Transverse colon (tissue), 4 donors: ENCODE measurements around the gene PRKG1. TPM values are rescaled to one million over a fixed set of nuclear protein-coding genes. Genes with fewer than 3 reads are reported as not detected.
"Not testable (repeated sequence)": the region's sequence is repeated elsewhere in the genome, so short reads cannot be mapped to it uniquely, and the experiment has no call there.

Experiments used
- DNase-seq: peaks from one replicate; pipeline ENCODE4 v3.0.0-alpha.2; 2019
- H3K27ac ChIP-seq, 4 donors: fragments of 200-600 bp; sonication (generic); 2 replicates each; pipeline ENCODE4 v1.5.1; 2016 to 2018; ENCODE audit warnings: inconsistent platforms in 4 of 4
- H3K27me3 ChIP-seq: fragments of 200-600 bp; sonication (generic); 2 replicates; pipeline ENCODE4 v1.5.1; 2017; ENCODE audit warnings: inconsistent platforms
- H3K36me3 ChIP-seq, 4 donors: fragments of 200-600 bp; sonication (generic); 2 replicates each; pipeline ENCODE4 v1.5.1; 2017 to 2019; ENCODE audit warnings: inconsistent platforms in 4 of 4
- H3K4me1 ChIP-seq, 4 donors: fragments of 200-600 bp; sonication (generic); 2 replicates each; pipeline ENCODE4 v1.5.1; 2017 to 2020; ENCODE audit warnings: inconsistent platforms in 4 of 4
- H3K4me3 ChIP-seq, 4 donors: fragments of 200-600 bp; sonication (generic); 1 replicate in 1 of 4; 2 replicates in 3 of 4; pipeline versions ENCODE4 v1.5.1 to v1.6.1; 2017 to 2019; ENCODE audit warnings: inconsistent platforms in 4 of 4
- H3K9me3 ChIP-seq, 2 donors: fragments of 200-600 bp; sonication (generic); 2 replicates each; pipeline ENCODE4 v1.5.1; 2017 to 2019; ENCODE audit warnings: inconsistent platforms in 2 of 2
- EP300 ChIP-seq: sonication (generic); formaldehyde crosslinking; IDR thresholded peaks from one replicate; pipeline ENCODE4 v1.6.1; 2017; ENCODE audit warnings: antibody characterized with exemption, low read depth
- POLR2A ChIP-seq: fragments of 450-650 bp; IDR thresholded peaks from one replicate; pipeline ENCODE4 v1.6.1; 2016; ENCODE audit warnings: antibody characterized with exemption, mild to moderate bottlenecking, moderate library complexity
- POLR2AphosphoS5 ChIP-seq, 3 donors: sonication (generic); formaldehyde crosslinking; IDR thresholded peaks; one replicate each; pipeline ENCODE4 v1.6.1; 2016; ENCODE audit warnings: antibody characterized with exemption in 3 of 3
- WGBS, 2 donors: methylation state at CpG; one replicate each; pipeline ENCODE4 v1.1.5; 2018; ENCODE audit warnings: low coverage in 1 of 2; 5-methylcytosine and 5-hydroxymethylcytosine counted together
- in situ Hi-C, 4 donors: fragments of 200-750 bp; cut with MboI; loops; one replicate each; pipeline versions ENCODE4 v1.15.0 to v1.15.1; 2017; ENCODE audit warnings: low sequenced_read_pairs in 3 of 4, low pct_ligation_motif_present in 1 of 4, low pct_unique_long_range_greater_than_20kb in 1 of 4
- intact Hi-C: fragments of 100-400 bp; cut with DNase I; formaldehyde crosslinking; loops from one replicate; pipeline ENCODE4 v1.15.1; 2023; ENCODE audit warnings: low total_unique reads
- total RNA-seq, 4 donors: library from RNA; depleted of rRNA; stranded (reverse); fragments of >200 nt; gene quantifications; one replicate each; pipeline ENCODE4 v1.1.0, GENCODE V29; 2016
- TF ChIP-seq, protein P1 (sequence below), 5 experiments: fragments of 200-600 bp in 3 of 5; fragments of 450-650 bp in 2 of 5; sonication (generic) in 3 of 5; IDR thresholded peaks; 1 replicate in 2 of 5; 2 replicates in 3 of 5; pipeline ENCODE4 v1.5.1; 2016 to 2017; ENCODE audit warnings: antibody characterized with exemption in 5 of 5, inconsistent platforms in 3 of 5, mild to moderate bottlenecking in 2 of 5, moderate library complexity in 1 of 5

PRKG1 gene
- total RNA-seq, 4 donors from 2014 or later, result 17.6 to 30.6 (median 26.9) TPM

DNA sequence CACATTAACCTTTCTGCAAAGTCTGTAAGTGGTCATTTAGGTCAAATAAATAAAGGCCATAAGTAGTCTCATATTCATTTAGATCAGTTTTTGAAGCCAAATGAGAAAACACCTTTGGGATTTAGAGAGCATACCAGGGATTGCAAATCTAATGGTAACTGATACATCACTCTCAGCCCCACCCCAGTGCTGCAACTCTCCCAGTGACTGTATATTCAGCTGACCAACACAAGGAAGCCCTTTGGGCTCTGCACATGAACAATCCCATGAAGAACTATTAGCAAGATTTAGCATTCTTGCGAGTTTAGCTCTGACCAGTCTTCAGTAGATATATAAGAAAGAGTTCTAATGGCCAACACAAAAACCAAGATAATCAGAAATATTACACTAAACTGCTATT is 372.8 kb downstream of the PRKG1 start:
- Histone ChIP-seq H3K4me1 (no peaks in the 10 kb centered on the region), H3K27me3 (no peaks in the 10 kb centered on the region), H3K36me3 (no peaks in the 10 kb centered on the region), H3K9me3 (no peaks in the 10 kb centered on the region), H3K27ac (no peak overlapping the region), H3K4me3 (no peak overlapping the region)
- intact Hi-C loops (no loop called here), in situ Hi-C loops (loop anchor here in 1 of 4 donors (25.0 kb wide), 1 partner anchor 515 kb away; no protein-coding TSS in a partner anchor)
- DNase-seq, result no peak
- WGBS, 2 donors, result 63 to 89% methylated on average over 1 of the region's 1 CpG
- TF ChIP-seq EP300, result no peak
- TF ChIP-seq, protein P1, sequence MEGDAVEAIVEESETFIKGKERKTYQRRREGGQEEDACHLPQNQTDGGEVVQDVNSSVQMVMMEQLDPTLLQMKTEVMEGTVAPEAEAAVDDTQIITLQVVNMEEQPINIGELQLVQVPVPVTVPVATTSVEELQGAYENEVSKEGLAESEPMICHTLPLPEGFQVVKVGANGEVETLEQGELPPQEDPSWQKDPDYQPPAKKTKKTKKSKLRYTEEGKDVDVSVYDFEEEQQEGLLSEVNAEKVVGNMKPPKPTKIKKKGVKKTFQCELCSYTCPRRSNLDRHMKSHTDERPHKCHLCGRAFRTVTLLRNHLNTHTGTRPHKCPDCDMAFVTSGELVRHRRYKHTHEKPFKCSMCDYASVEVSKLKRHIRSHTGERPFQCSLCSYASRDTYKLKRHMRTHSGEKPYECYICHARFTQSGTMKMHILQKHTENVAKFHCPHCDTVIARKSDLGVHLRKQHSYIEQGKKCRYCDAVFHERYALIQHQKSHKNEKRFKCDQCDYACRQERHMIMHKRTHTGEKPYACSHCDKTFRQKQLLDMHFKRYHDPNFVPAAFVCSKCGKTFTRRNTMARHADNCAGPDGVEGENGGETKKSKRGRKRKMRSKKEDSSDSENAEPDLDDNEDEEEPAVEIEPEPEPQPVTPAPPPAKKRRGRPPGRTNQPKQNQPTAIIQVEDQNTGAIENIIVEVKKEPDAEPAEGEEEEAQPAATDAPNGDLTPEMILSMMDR (IDR thresholded peaks at IDR 0.05), result no peak
- no peak for TF ChIP-seq POLR2A
- no peak for TF ChIP-seq POLR2AphosphoS5 (IDR thresholded peaks at IDR 0.05)

DNA sequence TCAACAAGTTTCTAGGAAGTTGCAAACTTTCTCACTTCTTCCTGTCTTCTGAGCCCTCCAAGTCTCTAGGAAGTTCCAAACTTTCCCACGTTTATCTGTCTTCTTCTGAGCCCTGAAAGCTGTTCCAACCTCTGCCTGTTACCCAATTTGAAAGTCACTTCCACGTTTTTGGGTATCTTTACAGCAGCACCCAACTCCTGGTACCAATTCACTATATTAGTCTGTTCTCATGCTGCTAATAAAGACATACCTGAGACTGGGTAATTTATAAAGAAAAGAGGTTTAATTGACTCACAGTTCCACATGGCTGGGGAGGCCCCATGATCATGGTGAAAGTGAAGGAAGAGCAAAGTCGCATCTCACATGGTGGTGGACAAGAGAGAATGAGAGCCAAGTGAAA is 381.5 kb downstream of the PRKG1 start:
- H3K36me3 ChIP-seq, intact Hi-C loops, H3K9me3 ChIP-seq, DNase-seq, H3K4me1 ChIP-seq, H3K4me3 ChIP-seq, in situ Hi-C loops, H3K27me3 ChIP-seq, H3K27ac ChIP-seq: not testable (repeated sequence)
- WGBS, 2 donors, result 77 to 90% methylated on average over 3 of the region's 3 CpGs

DNA sequence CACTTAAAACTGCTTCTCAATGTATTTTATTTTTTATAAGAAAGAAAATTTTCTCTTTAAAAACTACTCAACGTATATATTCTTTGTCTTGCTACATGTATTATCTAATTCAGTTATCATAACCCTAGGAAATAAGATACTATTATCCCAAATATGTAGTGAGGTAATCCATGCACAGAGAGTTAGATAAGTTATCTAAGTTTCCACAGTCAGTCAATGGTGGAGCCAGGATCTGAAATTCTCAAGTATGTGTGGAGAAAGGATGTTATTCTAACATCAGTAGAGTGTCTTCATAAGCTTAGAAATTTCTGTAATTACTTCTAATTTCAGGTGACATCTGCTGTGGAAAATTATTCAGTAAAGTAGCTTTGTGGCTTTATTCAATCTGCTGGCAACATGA is 385.2 kb downstream of the PRKG1 start:
- Histone ChIP-seq H3K9me3 (peaks cover 0 to under 1% of the 10 kb centered on the region in 2 donors), H3K36me3 (no peaks in the 10 kb centered on the region), H3K4me3 (no peak overlapping the region), H3K27ac (no peak overlapping the region), H3K27me3 (no peaks in the 10 kb centered on the region), H3K4me1 (peaks cover 0 to 13% (median 4%) of the 10 kb centered on the region in 4 donors)
- no peak for DNase-seq
- in situ Hi-C loops, result no loop called here
- 80 to 92% methylated on average over 1 of the region's 1 CpG for WGBS, 2 donors
- intact Hi-C loops, result no loop called here
- TF ChIP-seq, protein P1 (IDR thresholded peaks at IDR 0.05), result no peak
- TF ChIP-seq POLR2A, result no peak
- TF ChIP-seq EP300, result no peak
- TF ChIP-seq POLR2AphosphoS5 (IDR thresholded peaks at IDR 0.05), result no peak

DNA sequence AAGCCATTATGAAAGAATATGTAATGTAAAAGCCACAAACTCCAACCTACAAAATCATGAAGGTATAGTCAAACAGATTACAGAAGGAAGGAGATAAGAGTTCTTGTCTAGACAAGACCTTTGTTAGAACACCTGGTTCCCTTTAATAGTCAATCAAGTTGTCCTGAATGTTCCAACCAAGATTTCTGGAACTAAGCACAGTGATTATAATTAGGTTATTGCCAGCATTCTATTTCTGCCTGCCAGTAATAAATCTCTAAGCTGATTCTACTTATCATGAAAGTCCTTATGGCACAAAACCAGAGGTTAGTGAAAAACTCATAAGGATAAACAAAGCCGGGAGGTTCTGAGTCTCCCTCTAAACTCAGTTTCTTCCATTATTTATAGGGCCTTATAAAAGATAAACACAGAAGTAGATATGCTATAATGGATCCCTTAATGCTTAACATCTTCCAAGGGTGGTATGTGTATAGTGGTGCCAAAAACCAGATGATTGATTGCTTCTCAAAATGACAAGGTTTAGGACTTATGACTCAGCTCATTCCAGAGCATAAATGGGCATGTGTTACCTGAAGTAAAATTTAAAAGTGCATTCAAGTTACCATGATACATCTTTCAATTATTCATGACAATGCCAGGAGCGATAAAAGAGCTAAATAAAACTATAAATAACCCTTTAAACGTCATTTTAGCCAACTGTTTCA is 387.9 kb downstream of the PRKG1 start:
- TF ChIP-seq, protein P1 (IDR thresholded peaks at IDR 0.05), result no peak
- TF ChIP-seq POLR2AphosphoS5 (IDR thresholded peaks at IDR 0.05) (no peak), POLR2A (no peak), EP300 (no peak)
- no peak for DNase-seq
- intact Hi-C loops, result no loop called here
- H3K4me1 ChIP-seq, result peaks cover 0 to 21% (median 4%) of the 10 kb centered on the region in 4 donors
- no peak overlapping the region for H3K27ac ChIP-seq
- H3K4me3 ChIP-seq, result no peak overlapping the region
- no peaks in the 10 kb centered on the region for H3K27me3 ChIP-seq
- H3K9me3 ChIP-seq, result no peaks in the 10 kb centered on the region
- in situ Hi-C loops, result no loop called here
- H3K36me3 ChIP-seq, result no peaks in the 10 kb centered on the region
- 15 to 25% methylated on average over 3 of the region's 3 CpGs for WGBS, 2 donors

DNA sequence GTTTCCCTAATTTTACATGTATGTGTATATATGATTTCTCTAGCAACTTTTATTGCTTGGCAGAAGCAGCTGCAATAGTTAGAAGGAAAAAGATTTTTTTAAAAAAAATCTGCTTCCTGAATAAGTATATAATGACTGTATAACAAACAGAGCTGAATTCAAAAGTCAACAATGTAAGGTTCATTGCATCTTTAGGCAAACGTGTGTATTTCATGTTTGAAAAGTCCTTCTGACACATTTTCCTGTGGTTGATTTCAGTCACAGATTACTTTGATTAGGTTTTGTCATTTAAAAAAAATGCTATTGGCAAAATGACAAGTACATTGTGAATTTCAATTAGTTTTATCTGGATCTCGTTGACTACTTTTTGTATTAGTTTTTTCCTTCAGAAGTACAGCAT is 394.1 kb downstream of the PRKG1 start:
- Histone ChIP-seq H3K27me3 (no peaks in the 10 kb centered on the region), H3K4me3 (no peak overlapping the region), H3K4me1 (peaks cover 0 to 15% (median 2%) of the 10 kb centered on the region in 4 donors), H3K27ac (no peak overlapping the region), H3K36me3 (no peaks in the 10 kb centered on the region), H3K9me3 (no peaks in the 10 kb centered on the region)
- in situ Hi-C loops, result no loop called here
- 41 to 48% methylated on average over 2 of the region's 2 CpGs for WGBS, 2 donors
- DNase-seq, result no peak
- TF ChIP-seq POLR2A (no peak), POLR2AphosphoS5 (IDR thresholded peaks at IDR 0.05) (no peak), EP300 (no peak)
- TF ChIP-seq, protein P1 (IDR thresholded peaks at IDR 0.05), result no peak
- intact Hi-C loops, result no loop called here
